ENCODE data around the gene DLG3. TPM values are rescaled to one million over a fixed set of nuclear protein-coding genes. Genes with fewer than 3 reads are reported as not detected.

The DLG3 gene
- total and polyA plus RNA-seq, 2 donors from 2014 or later = 14.2 to 38.3 TPM

GRCh38 chrX:70488856-70489255 is 44.2 kb downstream of the DLG3 start:
- Histone ChIP-seq H3K27me3 (ENCODE audit: control insufficient read depth, insufficient read depth, low read length) (no peaks in the 10 kb centered on the region), H3K4me3 (ENCODE audit: low read length in 3 of 3) (no peak overlapping the region), H3K9me3 (ENCODE audit: control insufficient read depth in 2 of 3, insufficient read depth in 1 of 3, low read length in 3 of 3) (no peaks in the 10 kb centered on the region), H3K9ac (ENCODE audit: low read length in 3 of 3) (no peak overlapping the region), H3K36me3 (ENCODE audit: control insufficient read depth in 2 of 3, insufficient read depth in 3 of 3, low read length in 3 of 3) (peaks cover 0 to 8% (median 0%) of the 10 kb centered on the region in 3 donors), H3K27ac (ENCODE audit: low read depth in 2 of 2, low read length in 2 of 2) (no peak overlapping the region), H3K4me1 (ENCODE audit: control insufficient read depth in 2 of 3, insufficient read depth in 2 of 3, low read depth in 1 of 3, low read length in 3 of 3) (no peaks in the 10 kb centered on the region)
- FAIRE-seq = peak; percentile 3
- DNase-seq = no peak
- TF ChIP-seq CTCF (IDR thresholded peaks at IDR 0.05; ENCODE audit: borderline replicate concordance, extremely low read depth, insufficient read depth) = no peak
- intact Hi-C loops (cut with DNase I) = no loop called here

GRCh38 chrX:70494441-70494840 is 49.8 kb downstream of the DLG3 start:
- FAIRE-seq = no peak
- H3K36me3 ChIP-seq (ENCODE audit: control insufficient read depth in 2 of 3, insufficient read depth in 3 of 3, low read length in 3 of 3) = peaks cover 0 to 16% (median 5%) of the 10 kb centered on the region in 3 donors
- no peaks in the 10 kb centered on the region for H3K9me3 ChIP-seq (ENCODE audit: control insufficient read depth in 2 of 3, insufficient read depth in 1 of 3, low read length in 3 of 3)
- H3K4me3 ChIP-seq (ENCODE audit: low read length in 3 of 3) = no peak overlapping the region
- no peak for TF ChIP-seq CTCF (IDR thresholded peaks at IDR 0.05; ENCODE audit: borderline replicate concordance, extremely low read depth, insufficient read depth)
- H3K27ac ChIP-seq (ENCODE audit: low read depth in 2 of 2, low read length in 2 of 2) = no peak overlapping the region
- no peak for DNase-seq
- H3K4me1 ChIP-seq (ENCODE audit: control insufficient read depth in 2 of 3, insufficient read depth in 2 of 3, low read depth in 1 of 3, low read length in 3 of 3) = no peaks in the 10 kb centered on the region
- H3K27me3 ChIP-seq (ENCODE audit: control insufficient read depth, insufficient read depth, low read length) = no peaks in the 10 kb centered on the region
- H3K9ac ChIP-seq (ENCODE audit: low read length in 3 of 3) = no peak overlapping the region
- intact Hi-C loops (cut with DNase I) = no loop called here

GRCh38 chrX:70496491-70496890 is 51.9 kb downstream of the DLG3 start:
- DNase-seq (no peak), FAIRE-seq (no peak)
- H3K36me3 ChIP-seq (ENCODE audit: control insufficient read depth in 2 of 3, insufficient read depth in 3 of 3, low read length in 3 of 3) = peaks cover 0 to 28% (median 7%) of the 10 kb centered on the region in 3 donors
- no peak for TF ChIP-seq CTCF (IDR thresholded peaks at IDR 0.05; ENCODE audit: borderline replicate concordance, extremely low read depth, insufficient read depth)
- no peak overlapping the region for H3K27ac ChIP-seq (ENCODE audit: low read depth in 2 of 2, low read length in 2 of 2)
- no peaks in the 10 kb centered on the region for H3K27me3 ChIP-seq (ENCODE audit: control insufficient read depth, insufficient read depth, low read length)
- H3K4me1 ChIP-seq (ENCODE audit: control insufficient read depth in 2 of 3, insufficient read depth in 2 of 3, low read depth in 1 of 3, low read length in 3 of 3) = no peaks in the 10 kb centered on the region
- H3K9ac ChIP-seq (ENCODE audit: low read length in 3 of 3) = no peak overlapping the region
- H3K4me3 ChIP-seq (ENCODE audit: low read length in 3 of 3) = no peak overlapping the region
- intact Hi-C loops (cut with DNase I) = no loop called here
- H3K9me3 ChIP-seq (ENCODE audit: control insufficient read depth in 2 of 3, insufficient read depth in 1 of 3, low read length in 3 of 3) = no peaks in the 10 kb centered on the region

- no peak overlapping the region for H3K27ac ChIP-seq (ENCODE audit: low read depth in 2 of 2, low read length in 2 of 2)
- no peaks in the 10 kb centered on the region for H3K4me1 ChIP-seq (ENCODE audit: control insufficient read depth in 2 of 3, insufficient read depth in 2 of 3, low read depth in 1 of 3, low read length in 3 of 3)
- no peak for TF ChIP-seq CTCF (IDR thresholded peaks at IDR 0.05; ENCODE audit: borderline replicate concordance, extremely low read depth, insufficient read depth)
- no peaks in the 10 kb centered on the region for H3K27me3 ChIP-seq (ENCODE audit: control insufficient read depth, insufficient read depth, low read length)
- DNase-seq = no peak
- H3K4me3 ChIP-seq (ENCODE audit: low read length in 3 of 3) = no peak overlapping the region
- no peak overlapping the region for H3K9ac ChIP-seq (ENCODE audit: low read length in 3 of 3)
- no peaks in the 10 kb centered on the region for H3K9me3 ChIP-seq (ENCODE audit: control insufficient read depth in 2 of 3, insufficient read depth in 1 of 3, low read length in 3 of 3)
- peaks cover 0 to 29% (median 7%) of the 10 kb centered on the region in 3 donors for H3K36me3 ChIP-seq (ENCODE audit: control insufficient read depth in 2 of 3, insufficient read depth in 3 of 3, low read length in 3 of 3)
- intact Hi-C loops (cut with DNase I) = no loop called here
- no peak for FAIRE-seq
Observed at GRCh38 chrX:70497026-70497425, 52.4 kb downstream of the DLG3 start.

Measured in kidney (tissue), 14 donors.